Measurements from ENCODE around the gene SLC17A7.

DNA sequence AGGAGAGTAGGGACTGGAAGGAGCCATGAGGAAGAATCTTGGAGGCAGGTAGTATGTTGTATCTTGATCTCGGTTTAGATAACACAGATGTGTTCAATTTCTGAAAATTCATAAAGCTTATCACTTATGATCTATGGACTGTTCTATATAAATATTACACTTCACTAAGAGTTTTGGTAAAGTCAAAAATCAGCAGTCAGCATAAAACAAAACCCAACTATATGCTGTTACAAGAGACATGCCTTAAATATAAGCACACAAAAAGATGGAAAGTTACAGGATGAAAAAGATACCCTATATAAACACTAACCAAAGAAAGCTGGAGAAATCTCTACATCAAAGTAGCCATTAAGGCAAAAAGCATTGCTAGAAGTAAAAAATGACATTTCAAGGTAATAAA is 57.7 kb downstream of the SLC17A7 start:
- TF ChIP-seq EZH2 (IDR thresholded peaks at IDR 0.05) (no peak), POLR2AphosphoS5 (IDR thresholded peaks at IDR 0.05; ENCODE audit: borderline replicate concordance, low read depth, low read length) (no peak)

Data from SK-N-MC (cell line).